Renal cortex interstitium (tissue), 11 donors: ENCODE data around the gene DDX5. TPM values are rescaled to one million over a fixed set of nuclear protein-coding genes. Genes with fewer than 3 reads are reported as not detected.
A peak's percentile ranks its signal among the peaks of the same experiment; 100 is the strongest.
"Not testable (repeated sequence)": the region's sequence is repeated elsewhere in the genome, so short reads cannot be mapped to it uniquely, and the experiment has no call there.

Experiments used
- DNase-seq, 11 donors: peaks; one replicate each; pipeline ENCODE4 v3.0.0-alpha.2; 2013; ENCODE audit warnings: low read depth in 9 of 11, low spot score in 4 of 11; ENCODE audit errors: extremely low read depth in 1 of 11
- polyA plus RNA-seq, 3 donors: library from polyadenylated mRNA; unstranded; fragments of 120-200 nt; gene quantifications; one replicate each; pipeline ENCODE4 v1.2.1, GENCODE V29; 2013; ENCODE audit not compliant: insufficient read length in 3 of 3

The DDX5 gene
- polyA plus RNA-seq, 3 donors: 753 to 939 (median 768) TPM

GRCh38 chr17:64471440-64471839 is 34.6 kb downstream of the DDX5 start:
- no peak for DNase-seq

GRCh38 chr17:64470625-64471024 is 35.5 kb downstream of the DDX5 start:
- no peak for DNase-seq

GRCh38 chr17:64466834-64467233 is 39.3 kb downstream of the DDX5 start:
- DNase-seq: not testable (repeated sequence)

- DNase-seq: no peak
Measured at GRCh38 chr17:64466019-64466735, 39.9 kb downstream of the DDX5 start.

- no peak for DNase-seq
Measured at GRCh38 chr17:64461788-64462187, 44.3 kb downstream of the DDX5 start.

- DNase-seq: peak in 7 of 11 donors; percentile 8 to 29 (median 19)
Measured at GRCh38 chr17:64460955-64461354, 45.1 kb downstream of the DDX5 start.

GRCh38 chr17:64459818-64460217 is 46.3 kb downstream of the DDX5 start:
- not testable (repeated sequence) for DNase-seq

GRCh38 chr17:64459284-64459747 is 46.8 kb downstream of the DDX5 start:
- DNase-seq: no peak

- DNase-seq: no peak
Measured at GRCh38 chr17:64458756-64459155, 47.3 kb downstream of the DDX5 start.

- DNase-seq: no peak
Measured at GRCh38 chr17:64457156-64457555, 48.9 kb downstream of the DDX5 start.

GRCh38 chr17:64455993-64456885 is 49.9 kb downstream of the DDX5 start:
- no peak for DNase-seq

- no peak for DNase-seq
Measured at GRCh38 chr17:64449545-64449944, 56.5 kb downstream of the DDX5 start.

- no peak for DNase-seq
Measured at GRCh38 chr17:64448665-64449512, 57.2 kb downstream of the DDX5 start, which contains the start of gene MILR1. MILR1 (plus strand) TSS chr17:64449115; CDS start chr17:64449169, 54 bp downstream.

Other genes with a start within 250 kb of the DDX5 start
- gene TEX2, start 243.0 kb downstream of the DDX5 start, polyA plus RNA-seq: 10 to 100 TPM; 24.3 to 26.1 (median 24.6) TPM
- gene PECAM1, start 115.4 kb downstream of the DDX5 start, polyA plus RNA-seq: 100 to 1,000 TPM; 112 to 119 (median 115) TPM
- gene MILR1, start 57.2 kb downstream of the DDX5 start, polyA plus RNA-seq: 1 to 10 TPM; 2.9 to 3.0 (median 2.9) TPM
- 10 to 100 TPM; 26.8 to 51.5 (median 31.7) TPM for gene POLG2, start 9.2 kb downstream of the DDX5 start, polyA plus RNA-seq
- gene CEP95, start 688 bp upstream of the DDX5 start, polyA plus RNA-seq: 100 to 1,000 TPM in 2 of 3 donors, 10 to 100 TPM in 1; 91.7 to 181 (median 109) TPM
- gene SMURF2, start 156.0 kb upstream of the DDX5 start, polyA plus RNA-seq: 10 to 100 TPM; 32.2 to 37.2 (median 32.7) TPM